GM21737 (cell line): ENCODE measurements around the gene RAB31.

Experiments used
- ATAC-seq: cut with Tn5 transposase; IDR thresholded peaks from one replicate; pipeline ENCODE4 v1.9.1; 2021; ENCODE audit warnings: mild to moderate bottlenecking, moderate library complexity; ENCODE audit not compliant: unreplicated experiment

The RAB31 gene

DNA sequence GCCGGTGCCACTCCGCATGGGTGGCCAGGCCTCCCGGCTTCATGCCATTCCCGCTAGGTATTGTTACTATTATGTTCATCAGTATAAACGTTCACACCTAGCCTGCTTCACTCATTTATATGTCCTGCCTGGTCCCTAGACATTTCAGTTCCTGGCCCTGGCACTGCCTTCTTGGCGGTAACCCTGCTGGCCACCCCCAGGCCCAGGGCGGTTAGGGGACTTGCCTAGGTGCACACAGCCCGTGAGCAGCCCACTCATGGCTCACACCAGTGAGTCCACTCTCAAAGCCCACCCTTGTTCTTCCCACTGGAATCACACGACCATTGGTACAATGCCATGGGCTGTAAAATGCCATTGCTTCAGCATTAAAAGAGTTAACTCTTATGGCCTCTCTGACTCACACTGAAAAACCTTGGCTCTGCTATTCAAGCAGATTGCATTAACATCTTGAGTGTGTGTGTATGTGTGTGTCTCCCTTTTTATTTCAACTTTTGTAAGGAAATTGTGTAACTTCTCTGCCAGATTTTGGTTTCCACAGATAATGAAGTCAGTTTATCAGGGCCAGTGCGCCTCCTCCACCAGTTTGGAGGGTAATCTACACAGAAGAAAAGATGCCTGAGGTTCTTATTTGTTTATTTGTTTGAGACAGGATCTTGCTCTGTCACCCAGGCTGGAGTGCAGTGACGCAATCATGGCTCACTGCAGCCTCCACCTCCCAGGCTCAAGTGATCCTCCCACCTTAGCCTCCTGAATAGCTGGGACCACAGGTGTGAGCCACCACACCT lies 74.2 kb downstream of the RAB31 start:
- no peak for ATAC-seq

DNA sequence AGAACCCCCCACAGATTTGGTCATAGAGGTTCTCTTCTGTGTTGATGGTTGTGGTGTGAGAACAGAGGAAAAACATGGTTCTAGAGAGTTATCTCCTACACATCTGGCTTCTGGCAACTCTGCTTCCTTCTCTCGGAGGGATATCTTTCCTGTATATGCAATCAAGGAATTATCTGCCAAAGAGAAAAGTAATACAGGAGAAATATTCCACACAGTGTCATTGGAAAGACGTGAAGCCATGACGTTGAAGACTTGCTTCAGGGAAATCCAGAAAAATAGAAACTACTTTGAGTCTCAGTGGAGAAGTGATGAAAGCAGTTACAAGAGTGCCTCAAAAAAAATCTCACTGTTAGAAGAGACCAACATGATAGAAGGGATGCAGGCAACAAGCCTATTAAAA lies 78.5 kb downstream of the RAB31 start:
- ATAC-seq, result no peak

DNA sequence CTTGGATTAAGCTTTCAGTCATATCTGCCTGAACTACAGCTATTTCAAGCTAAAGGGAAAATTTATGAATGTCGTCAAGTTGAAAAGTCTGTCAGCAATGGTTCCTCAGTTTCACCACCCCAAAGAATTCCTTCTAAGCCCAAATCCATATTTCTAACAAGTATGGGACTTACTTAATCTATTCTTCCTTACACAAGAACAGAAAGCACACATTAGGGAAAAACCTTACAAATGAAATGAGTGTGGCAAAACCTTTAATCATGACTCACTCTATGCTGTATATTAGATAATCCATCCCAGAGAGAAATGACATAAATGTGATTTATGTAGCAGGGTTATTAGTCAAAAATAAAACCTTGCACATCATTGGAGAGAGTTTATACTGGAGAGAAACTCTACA lies 78.9 kb downstream of the RAB31 start:
- ATAC-seq, result no peak

DNA sequence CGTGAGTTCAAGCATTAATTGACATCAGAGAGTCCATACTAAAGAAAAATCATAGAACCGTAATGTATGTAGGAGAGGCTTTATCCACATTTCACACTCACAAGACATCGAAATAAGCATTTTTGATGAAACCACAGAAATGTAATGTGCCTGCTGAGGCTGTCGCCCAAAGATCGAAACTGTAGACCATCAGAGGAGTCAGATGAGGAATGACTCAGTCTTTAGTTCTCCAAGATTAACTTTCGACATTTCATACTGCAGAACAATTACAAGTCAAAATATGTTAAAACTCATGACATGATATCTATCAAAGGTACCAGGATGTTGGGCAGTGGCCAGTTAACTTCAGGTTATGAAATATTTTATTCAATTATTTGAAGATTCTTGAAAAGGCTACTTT lies 79.6 kb downstream of the RAB31 start:
- no peak for ATAC-seq

DNA sequence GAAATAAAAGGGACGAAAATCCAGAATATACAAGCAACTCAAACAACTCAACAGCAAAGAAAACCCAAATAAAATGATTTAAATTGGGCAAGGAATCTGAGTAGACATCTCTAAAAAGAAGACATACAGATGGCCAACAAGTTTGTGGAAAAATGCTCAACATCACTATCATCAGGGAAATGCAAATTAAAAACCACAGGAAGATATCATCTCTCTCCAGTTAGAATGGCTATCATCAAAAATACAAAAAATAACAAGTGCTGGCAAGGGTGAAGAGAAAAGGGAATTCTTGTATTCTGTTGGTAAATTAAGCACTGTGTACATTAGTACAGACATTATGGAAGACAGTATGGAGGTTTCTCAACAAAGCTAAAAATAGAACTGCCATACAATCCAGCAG lies 80.0 kb downstream of the RAB31 start:
- no peak for ATAC-seq

DNA sequence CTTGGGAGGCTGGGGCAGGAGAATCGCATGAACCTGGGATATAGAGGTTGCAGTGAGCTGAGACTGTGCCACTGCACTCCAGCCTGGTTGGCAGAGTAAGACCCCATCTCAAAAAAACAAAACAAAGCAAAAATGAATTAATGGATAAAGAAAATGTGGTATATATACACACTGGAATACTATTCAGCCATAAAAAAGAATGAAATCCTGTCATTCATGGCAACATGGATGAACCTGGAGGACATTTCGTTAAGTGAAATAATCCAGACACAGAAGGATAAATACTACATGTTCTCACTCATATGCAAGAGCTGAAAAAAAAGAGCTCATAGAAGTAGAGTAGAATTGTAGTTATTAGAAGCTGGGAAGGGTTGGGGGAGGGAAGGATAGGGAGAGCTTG lies 80.8 kb downstream of the RAB31 start:
- no peak for ATAC-seq

DNA sequence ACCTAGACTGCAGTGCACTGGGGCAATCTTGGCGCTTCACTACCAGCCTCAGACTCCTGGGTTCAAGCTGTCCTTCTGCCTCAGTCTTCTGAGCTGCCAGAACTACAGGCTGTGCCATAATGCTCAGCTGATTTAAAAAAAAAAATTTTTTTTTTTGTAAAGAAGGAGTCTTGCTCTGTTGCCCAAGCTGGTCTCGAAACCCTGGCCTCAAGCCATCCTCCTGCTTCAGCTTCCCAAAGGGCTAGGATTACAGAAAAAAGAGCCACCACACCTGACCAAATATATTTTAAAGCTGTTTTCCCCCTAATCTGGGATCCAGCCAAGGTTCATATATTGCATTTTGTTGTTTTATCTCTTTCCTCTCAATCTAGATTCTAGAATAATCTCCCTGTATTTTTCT lies 82.2 kb downstream of the RAB31 start:
- no peak for ATAC-seq

DNA sequence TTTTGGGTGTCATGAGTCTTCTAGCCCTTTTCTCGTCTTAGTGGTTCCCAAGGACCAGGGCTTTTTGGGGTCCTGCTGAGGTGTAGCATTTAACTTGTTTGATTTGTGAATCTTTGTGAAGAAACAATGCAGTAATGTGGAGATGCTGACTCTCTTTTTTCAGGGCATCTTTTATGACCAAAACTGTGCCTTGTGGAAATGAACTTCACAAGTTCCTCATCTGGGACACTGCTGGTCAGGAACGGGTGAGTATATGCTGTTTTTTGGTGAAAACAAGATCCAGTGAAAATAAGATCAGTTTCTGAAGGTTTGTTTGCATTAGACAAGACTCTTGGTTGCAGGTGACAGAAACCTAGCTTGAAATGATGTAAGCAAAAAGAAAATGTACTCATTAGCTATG lies 83.9 kb downstream of the RAB31 start:
- no peak for ATAC-seq

DNA sequence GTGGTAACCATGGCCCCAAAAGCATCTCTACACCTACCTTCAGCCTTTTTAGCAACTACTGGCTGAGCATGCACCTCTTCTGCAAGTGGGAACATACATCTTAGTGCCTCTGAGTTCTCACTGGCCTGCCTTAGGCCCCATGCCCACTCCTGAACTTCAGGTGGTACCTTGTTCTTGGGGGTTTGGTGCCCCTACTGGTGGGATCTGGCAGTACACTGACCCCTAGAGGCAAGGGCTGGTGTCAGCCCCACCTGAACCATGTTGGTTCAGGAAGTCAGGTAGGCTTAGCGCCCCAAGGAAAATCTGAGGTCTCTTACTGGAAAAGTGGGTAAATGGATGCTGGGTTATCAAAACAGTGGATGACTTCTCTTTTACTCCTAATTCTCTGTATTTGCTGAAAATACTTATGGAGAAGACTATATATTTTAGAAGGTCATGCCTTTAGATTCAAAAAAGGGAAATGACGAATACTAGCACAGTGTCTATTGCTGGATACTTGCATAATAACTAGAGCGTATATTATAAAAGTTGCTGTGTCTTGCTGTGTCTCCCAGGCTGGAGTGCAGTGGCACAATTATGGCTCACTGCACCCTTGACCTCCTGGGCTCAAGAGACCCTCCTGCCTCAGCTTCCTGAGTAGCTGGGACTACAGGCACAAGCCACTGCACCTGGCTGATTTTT lies 84.6 kb downstream of the RAB31 start:
- no peak for ATAC-seq

DNA sequence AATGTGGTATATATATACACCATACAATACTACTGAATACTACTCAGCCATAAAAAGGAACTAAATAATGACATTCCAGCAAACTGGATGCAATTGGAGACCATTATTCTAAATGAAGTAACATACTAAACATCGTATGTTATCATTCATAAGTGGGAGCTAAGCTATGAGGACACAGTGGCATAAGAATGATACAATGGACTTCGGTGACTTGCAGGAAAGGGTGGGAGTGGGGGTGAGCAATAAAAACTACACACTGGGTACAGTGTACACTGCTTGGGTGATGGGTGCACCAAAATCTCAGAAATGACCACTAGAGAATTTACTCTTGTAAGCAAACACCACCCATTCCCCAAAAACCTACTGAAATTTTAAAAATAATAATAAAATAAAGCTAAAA lies 87.9 kb downstream of the RAB31 start:
- ATAC-seq, result no peak

DNA sequence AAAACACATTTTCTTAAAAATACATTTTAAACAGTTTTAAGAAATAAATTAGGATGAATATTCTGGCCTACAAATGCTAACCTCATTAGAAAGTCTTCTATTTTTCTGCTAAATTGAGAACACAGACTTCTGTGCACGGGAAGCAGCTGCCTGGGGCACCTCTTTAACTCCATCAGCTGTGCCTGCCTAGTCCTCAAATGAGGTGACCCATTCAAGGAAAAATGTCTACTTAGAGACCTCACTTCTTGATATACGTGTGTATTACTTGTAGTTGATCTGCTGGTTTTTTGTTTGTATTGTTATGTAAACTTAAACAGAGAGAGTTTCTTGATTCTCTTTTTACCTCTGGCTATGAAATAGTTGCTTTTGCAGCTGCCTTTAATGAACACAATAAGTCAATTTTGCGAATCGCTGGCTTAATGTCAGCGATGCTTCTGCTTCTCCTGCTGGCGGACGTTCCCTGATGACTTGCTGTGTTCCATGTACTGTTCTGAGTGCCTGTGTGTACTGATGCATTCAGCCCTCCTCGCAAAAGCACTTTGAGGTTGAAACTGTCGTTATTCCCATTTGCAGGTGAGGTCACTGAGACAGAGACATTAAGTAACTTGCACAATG lies 88.9 kb downstream of the RAB31 start:
- ATAC-seq, result no peak

DNA sequence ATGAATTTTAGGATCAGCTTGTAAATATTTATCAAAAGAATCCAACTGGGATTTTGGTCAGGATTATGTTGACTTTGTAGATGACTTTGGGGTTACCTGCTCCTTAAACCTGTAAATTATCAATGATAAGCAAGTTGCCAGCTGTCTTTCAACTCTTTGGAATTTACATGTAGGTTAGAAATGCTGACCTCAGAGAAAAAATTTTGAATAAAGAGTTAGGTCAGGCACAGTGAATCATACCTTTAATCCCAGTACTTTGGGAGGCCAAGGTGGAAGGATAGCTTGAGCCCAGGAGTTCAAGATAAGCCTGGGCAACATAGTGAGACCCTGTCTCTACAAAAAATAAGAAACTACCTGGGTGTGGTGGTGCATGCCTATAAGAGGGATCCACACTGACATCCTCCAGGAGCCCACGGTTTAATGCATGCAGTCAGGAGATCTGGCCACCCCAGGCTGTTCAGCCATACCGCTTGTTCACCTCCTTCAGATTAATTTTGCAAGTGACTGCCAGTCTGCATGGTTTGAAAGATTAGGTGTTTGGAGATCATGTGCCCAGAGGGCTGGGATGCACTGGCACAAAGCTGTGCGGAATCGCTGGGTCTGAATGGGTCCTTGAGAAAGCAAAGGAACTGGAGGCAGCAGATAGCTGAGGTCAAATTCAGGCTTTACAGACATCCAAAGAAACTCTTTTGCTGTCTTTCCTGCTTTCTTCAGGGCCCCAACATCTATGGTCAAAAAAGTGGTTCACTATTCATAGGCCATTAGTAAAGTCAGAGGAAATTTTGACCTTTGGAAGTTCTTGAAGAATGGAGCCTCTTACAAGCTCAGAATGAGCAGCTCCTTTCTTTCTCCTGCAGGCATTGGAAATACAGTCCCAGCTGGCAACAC lies 94.3 kb downstream of the RAB31 start:
- no peak for ATAC-seq

DNA sequence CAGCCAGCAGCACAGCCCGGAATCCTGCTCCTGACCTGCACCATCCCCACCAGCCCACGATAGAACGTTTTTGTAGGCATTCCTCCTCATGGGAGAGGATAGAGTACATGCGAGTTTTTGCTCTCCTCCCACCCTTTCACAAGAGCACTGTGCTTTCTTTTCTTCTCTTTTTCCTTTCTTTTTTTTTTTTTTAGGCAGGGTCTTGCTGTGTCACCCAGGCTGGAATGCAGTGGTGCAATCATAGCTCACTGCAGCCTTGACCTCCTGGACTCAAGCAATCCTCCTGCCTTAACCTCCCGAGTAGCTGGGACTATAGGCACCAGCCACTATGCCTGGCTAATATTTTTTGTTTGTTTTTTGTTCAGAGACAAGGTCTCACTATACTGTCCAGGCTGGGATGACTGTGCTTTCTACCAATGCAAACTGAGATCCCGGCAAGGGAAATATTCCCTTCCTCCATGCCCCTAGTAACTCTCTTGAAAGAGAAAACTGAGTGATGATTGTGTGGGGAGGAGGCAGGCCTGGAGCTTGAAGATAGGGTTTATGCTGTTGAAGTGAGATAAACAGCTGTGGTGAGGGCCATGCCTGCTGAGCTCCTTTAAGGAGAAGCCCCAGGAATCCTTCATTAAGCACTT lies 95.1 kb downstream of the RAB31 start:
- ATAC-seq, result no peak

DNA sequence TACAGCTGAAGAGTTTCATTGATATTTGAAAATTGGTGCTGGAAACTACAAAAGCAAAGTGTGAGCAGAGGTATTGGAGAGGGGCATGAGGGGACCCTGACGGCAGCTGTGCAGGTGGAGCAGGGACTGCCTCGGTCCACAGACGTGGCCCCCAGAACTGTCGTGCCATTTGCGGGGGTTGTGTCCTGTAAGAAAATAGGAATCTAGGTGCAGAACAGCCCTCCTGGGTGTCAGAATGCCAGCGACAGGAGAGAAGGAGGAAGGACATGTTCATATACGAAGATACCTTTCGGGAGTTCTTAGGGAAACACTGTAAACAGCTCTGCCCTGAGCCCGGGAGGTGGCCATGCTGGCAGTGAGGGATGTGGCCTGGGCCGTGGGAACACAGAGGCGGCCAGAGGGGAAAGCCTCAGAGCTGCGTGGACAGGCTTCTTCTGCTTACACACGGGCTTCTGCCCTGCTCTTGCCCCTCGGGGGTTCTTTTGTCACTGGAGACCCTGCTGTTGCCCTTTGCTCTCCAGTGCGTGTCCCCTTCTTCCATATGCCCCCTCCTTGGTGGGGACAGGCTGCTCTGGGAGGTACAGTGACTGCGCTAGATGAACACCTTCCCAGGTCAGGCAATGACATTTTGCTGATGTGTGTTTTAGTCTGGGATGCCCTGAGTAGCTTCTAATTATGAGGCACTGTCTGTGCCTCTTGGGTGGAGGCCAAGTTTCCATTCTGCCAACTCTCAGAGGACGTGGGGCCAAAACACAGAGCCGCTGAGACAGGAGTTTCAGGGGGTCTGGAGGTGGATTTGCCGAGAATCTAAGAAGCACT lies 95.8 kb downstream of the RAB31 start:
- no peak for ATAC-seq

DNA sequence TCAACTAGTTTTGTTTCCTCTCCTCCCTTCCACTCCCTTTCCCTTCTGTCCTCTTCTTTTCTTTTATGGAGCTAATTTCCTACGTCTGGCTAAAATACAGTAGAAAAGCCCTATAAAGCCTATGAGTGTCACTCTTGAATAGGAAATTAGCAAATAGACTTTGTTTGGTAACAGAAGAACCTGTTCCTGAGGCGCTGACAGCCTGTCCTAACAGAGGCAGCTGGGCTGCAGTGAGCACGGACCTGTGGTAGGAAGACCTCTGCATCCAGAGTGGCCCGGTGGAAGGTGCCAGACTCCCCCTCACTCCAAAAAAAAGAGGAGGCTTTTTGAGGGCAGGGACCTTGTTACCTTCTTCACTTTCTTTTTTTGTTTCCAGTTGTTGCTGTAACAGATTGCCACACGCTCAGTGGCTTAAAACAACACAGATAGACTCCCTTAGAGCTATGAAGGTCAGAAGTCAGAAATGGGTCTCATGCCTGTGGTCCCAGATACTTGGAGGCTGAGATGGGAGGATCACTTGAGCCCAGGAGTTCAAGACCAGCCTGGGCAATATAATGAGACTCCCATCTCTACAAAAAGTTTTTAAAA lies 96.5 kb downstream of the RAB31 start:
- no peak for ATAC-seq

DNA sequence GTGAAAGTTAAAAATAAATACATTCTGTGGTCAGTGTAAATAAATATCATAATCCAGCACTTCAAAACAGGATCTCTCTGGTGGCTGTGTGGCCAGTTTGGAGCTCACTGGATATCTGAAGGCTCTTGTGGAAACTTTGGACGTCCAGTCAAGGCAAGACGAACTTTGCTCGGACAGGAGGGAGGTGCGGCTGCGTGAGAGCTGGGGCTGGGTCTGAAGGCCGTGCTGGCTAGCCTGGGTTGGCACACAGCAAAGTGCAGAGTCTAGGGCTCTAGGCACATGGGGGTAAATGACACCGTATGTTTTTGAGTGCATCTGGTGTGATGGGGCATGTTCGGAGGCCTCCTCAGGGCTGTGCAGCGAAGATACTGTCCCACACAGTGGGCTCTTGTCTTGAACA lies 98.8 kb downstream of the RAB31 start:
- no peak for ATAC-seq

DNA sequence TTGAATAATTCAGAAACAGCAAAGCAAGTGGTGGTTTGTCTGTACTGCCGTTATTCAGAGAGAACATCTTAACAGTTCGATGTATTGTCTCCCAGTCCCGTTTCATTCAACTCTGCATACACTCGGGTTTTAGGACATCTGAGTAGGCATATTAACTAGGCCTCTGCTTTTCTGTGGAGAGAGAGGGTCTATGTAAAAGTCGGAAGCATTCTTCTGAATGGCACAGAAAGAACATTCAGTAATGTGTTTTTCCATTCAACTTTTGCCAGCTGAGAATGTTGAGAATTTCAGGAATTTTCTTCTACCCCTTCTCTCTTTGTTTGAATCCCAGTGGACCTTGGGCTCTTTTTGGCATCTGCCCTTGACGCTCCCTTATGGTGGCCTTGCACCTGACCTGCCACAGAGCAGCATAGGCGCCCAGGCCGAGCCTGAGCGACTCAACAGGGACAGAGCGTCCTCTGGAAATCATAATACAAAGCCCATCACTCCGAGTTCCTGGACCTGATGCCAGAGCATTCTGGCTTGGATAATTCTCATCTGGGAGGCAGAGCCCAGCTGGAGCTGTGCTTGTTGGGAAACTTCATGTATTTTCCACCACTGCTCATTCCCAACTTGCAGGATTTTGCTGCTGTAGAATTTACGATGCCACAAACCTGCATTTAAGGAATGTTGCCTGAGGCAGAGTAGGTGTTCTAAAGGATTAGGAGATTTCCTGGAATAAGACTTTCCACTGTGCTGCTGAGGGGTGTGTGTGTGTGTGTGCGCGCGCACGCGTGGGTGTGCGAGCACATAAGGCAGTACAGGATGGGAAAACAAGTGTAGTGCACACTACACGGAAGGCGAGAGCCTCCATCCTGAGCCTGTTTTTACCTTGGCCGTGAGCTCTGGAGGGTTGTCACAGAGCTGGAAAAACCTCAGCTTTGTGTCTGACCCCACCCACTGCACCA lies 100.5 kb downstream of the RAB31 start:
- no peak for ATAC-seq

DNA sequence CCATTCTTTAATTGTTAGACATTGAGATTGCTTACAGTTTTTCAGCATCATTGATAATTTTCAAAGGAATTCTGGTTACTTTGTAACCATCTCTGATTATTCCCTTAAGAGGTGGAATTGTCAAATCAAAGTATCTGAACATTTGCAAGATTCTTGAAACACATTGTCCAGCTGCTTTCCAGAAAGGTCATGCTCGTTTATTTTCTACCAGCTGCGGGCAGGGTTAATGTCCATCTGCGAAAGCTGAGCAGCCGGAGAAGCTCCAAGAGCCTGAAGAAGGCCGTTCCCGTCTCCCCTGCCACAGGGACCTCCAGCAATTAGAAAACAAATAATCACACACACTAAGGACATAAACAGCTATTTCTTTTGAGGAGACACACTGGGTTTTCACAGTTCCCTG lies 101.6 kb downstream of the RAB31 start:
- ATAC-seq, result no peak
